GM12891 (cell line): ENCODE results near the gene SLAMF7.

ENCODE experiments used
- PAX5 ChIP-seq: IDR thresholded peaks from 2 replicates; pipeline ENCODE4 v1.6.1; 2011; ENCODE audit warnings: low read length, moderate library complexity, mild to moderate bottlenecking; ENCODE audit not compliant: insufficient read depth, severe bottlenecking
- TAF1 ChIP-seq: IDR thresholded peaks from 2 replicates; pipeline ENCODE4 v1.6.1; 2011; ENCODE audit warnings: low read depth, low read length, control low read depth

DNA sequence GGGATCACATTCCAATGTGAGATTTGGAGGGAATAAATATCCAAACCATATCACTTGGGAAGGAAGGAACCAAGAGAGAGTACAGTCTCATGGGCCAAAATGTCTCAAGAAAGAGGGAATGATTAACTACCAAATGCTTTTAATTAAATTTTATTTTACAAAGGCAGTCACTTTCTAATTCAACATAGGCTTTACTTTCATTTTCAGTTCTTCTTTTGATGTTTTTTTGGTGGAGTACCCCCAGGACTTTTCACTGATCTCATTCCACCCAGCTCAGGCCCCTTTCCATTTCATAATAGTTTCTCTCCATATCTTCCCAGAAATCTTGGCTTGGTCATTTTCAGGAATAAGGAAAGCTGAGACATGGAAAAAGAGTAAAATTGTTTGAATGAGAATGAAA lies 5.1 kb upstream of the SLAMF7 start:
- TF ChIP-seq TAF1 (no peak), PAX5 (no peak)
